Left hindlimb (tissue), 1 donor: Measurements from ENCODE around the gene CCDC138.
A peak's percentile ranks its signal among the peaks of the same experiment; 100 is the strongest.
"Not testable (repeated sequence)": the region's sequence is repeated elsewhere in the genome, so short reads cannot be mapped to it uniquely, and the experiment has no call there.

Experiments used
- DNase-seq: peaks from one replicate; pipeline ENCODE4 v3.0.0-alpha.2; 2018

CCDC138 gene, protein sequence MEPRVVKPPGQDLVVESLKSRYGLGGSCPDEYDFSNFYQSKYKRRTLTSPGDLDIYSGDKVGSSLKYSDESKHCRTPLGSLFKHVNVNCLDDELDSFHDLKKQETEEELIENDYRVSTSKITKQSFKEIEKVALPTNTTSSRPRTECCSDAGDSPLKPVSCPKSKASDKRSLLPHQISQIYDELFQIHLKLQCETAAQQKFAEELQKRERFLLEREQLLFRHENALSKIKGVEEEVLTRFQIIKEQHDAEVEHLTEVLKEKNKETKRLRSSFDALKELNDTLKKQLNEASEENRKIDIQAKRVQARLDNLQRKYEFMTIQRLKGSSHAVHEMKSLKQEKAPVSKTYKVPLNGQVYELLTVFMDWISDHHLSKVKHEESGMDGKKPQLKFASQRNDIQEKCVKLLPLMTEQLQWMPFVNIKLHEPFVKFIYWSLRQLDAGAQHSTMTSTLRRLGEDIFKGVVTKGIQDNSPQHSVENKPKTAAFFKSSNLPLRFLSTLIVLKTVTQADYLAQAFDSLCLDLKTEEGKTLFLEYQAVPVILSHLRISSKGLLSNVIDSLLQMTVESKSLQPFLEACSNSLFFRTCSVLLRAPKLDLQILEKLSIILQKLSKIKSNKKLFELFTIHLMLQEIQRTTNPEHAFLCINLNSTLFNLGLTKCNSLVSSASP

DNA sequence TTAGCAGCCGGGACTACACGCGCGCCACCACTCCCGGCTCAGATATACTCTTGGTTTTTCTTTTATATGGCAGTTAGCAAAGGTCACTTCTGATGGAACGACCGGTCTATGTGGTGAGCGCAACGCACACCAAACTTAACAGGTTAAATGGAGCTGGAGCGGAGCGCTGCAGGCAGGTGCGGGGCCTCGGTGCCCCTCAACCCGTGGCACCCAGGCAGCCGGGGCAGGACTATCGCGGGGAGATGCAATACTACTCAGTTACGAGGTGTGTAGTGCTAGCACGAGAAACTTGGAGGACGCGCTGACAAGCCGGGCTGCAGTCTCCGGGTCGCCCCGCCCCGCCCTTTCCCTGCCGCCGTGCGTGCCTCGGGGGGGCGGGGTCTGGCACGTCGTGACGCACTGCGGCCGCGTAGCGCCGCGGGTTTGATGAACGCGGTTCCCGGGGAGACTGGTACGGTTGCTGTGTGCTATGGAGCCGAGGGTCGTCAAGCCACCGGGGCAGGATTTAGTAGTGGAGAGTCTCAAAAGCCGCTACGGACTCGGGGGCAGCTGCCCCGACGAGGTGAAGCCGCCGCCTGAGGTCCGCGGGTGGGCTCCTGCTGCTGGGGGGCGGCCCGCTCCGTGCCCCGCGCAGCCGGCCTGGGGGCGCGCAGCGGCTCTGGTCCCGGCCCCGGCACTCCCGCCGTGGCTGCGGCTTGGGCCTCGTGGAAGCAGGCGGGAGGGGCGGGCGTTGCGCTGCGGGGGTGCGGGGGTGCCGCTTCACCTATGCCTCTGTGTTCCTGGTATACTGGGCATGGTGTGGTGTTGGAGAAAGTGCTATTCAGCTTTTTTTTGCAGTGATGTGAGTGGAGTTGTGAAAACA, at the start of gene CCDC138:
CCDC138 (plus strand) TSS at position 418 of the 862 bp plus-strand sequence; CDS start at position 470, 52 bp downstream.
- peak; percentile 91 for DNase-seq

DNA sequence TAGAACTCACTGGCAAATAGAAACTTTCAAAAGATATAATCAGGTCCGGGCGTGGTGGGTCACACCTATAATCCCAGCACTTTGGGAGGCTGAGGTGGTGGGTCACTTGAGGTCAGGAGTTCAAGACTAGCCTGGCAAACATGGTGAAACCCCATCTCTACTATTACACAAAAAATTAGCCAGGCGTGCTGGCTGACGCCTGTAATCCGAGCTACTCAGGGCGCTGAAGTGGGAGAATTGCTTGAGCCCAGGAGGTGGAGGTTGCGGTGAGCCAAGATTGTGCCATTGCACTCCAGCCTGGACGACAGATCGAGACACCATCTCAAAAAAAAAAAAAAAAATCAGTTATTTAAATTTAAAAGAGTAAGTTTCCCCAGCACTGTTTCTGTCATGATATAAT, 28.6 kb upstream of the CCDC138 start:
- DNase-seq: not testable (repeated sequence)

DNA sequence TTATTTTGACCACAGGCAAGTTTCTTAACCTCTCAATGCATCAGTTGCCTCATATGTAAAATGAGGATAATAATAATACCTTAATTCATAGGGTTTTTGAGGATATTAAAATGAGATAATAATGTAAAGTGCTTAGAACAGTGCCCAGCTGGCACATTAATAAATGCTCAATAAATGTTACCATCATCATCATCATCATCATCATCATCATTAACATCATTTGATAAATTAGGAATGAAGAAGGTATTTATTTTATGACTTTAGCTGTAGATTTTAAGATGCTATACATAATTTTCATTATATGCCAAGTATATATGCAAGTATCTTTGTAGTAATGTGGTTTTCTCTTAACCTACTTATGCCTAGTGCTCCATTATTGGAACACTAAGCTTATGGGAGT, 24.0 kb upstream of the CCDC138 start:
- not testable (repeated sequence) for DNase-seq

DNA sequence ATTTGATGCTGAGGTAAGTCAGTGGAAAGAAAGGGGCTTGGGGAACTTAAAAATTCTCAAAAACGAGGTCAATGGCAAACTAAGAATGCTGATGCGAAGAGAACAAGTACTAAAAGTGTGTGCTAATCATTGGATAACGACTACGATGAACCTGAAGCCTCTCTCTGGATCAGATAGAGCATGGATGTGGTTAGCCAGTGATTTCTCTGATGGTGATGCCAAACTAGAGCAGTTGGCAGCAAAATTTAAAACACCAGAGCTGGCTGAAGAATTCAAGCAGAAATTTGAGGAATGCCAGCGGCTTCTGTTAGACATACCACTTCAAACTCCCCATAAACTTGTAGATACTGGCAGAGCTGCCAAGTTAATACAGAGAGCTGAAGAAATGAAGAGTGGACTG, 19.9 kb upstream of the CCDC138 start:
- DNase-seq: not testable (repeated sequence)

DNA sequence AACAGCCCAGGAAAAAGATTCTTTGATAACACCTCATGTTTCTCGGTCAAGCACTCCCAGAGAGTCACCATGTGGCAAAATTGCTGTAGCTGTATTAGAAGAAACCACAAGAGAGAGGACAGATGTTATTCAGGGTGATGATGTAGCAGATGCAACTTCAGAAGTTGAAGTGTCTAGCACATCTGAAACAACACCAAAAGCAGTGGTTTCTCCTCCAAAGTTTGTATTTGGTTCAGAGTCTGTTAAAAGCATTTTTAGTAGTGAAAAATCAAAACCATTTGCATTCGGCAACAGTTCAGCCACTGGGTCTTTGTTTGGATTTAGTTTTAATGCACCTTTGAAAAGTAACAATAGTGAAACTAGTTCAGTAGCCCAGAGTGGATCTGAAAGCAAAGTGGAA, 18.7 kb upstream of the CCDC138 start:
- not testable (repeated sequence) for DNase-seq

DNA sequence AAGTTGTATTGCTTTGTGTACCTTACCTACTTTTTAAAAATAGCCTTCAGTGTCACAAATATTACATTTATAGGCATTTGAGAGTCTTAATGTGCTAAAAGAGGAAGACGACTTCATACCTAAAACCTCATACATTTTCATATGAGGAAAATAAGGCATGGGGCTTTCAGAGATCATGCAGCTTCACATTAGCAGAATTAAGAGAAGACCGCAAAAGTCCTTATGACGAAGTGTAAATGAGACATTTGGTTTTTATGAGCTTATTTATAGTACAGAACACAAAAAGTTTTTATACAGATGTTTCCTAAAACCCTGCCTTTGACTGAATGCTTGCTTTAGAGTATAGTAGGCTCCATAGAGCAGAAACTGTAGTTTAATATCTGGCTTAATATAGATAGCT, 10.1 kb upstream of the CCDC138 start:
- DNase-seq: no peak

DNA sequence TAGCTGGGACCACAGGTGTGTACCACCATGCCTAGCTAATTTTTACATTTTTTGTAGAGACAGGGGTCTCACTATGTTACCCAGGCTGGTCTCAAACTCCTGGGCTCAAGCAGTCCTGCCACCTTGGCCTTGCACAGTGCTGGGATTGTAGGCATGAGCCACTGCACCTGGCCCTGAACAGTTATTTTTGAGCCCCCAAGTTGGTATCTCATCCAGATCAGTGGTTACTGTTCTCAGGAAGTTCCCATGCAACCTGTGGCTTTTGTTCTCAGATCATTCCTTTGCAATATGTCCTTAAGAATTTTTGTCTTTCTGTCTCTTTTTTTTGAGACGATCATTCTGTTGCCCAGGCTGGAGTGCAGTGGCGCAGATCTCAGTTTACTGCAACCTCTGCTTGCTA, 7.7 kb upstream of the CCDC138 start:
- no peak for DNase-seq

DNA sequence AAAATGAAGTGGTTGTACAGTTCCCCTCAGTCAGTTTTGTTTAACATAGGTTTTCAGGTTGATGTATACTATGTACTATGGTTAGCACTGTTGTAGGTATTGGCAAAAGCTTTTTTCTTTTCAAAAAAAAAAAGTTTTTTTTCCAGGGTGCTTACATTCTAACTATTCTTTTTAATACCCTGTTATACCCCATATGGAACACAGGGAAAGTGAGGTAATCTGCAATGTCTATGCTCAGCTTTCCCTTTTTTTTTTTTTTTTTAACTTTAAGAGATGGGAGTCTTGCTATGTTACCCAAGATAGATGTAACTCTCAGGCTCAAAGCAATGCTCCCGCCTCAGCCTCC, 590 bp upstream of the CCDC138 start:
- no peak for DNase-seq

DNA sequence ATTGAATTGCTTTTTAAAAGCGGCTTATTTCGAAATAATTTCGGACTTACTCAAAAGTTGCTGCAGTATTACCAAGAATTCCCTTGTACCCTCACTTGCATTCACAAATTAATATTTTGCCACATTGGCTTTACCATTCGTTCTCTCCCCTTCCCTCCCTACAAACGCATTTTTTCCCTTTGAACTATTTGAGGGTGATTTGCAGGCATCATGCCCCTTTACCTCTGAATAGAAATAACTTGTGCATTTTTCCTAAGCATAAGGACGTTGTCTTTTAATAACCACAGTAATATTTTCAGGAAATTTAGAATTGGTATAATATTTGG, 608 bp downstream of the CCDC138 start:
- no peak for DNase-seq

DNA sequence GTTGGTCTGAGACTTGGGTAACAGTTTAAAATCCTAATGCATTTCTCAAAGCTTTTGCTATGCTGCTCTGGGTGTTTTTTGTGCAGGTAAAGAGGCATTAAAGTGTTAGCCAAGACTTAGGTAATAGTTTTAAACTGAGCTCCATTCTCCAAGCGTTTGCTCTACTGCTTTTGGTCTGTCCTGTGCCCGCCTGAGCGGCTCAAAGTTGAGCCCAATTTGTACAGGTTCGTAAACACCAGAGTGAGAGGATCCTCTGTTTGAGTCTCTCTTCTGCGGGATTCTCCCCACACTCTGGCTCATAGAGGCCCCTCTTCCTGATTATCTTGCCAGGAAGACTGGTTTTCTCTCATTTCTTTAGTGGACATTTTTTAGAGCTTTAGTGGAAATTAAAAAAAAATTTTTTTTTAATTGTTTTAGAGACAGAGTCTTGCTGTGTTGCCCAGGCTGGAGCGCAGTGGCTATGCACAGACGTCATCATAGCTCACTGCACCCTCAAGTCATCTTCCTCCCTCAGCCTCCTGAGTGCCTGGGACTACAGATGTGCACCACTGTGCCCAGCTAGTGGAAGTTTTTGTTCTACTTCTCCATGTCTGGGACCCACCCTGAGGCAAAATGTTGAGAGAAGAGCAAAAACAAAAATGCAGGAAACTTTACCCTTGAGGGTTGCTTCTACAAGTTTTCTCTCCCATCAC, 16.6 kb downstream of the CCDC138 start:
- DNase-seq: no peak

DNA sequence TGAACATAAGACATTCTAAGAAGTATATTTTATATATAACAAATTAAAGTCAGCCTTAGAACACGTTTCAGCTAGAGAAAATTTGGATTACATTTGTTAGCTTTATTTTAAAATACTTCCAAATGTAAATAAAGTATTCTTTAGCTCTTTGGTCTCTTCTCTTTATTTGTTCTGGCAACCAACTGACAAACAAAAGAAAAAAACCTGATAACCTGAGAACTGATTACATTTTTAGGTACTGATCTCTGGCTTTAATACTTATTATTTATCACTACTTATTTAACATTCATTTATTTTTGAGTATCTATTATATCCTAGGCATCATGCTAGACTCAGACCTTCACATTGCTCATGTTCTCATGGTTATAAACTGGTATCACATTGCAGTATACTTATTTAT, 18.5 kb downstream of the CCDC138 start:
- DNase-seq: no peak

DNA sequence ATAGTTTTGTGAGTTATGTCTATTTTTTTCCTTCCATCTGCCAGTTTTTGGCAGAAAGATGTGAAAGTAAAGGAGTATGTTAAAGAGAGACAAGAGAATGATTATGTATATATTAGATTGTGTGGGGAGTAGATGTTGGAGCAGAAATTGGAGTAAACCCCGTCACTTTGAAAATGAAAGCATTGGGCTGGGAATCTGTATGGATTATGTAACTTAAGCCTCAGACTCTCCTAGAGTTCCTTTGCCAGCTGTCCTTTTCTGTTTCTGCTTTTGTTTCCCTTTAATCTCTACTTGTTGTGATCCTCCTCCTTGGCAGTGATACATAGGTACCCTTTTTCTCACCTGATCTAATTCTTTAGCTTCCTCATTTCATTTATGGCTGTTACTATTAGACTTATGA, 19.2 kb downstream of the CCDC138 start:
- DNase-seq: no peak

DNA sequence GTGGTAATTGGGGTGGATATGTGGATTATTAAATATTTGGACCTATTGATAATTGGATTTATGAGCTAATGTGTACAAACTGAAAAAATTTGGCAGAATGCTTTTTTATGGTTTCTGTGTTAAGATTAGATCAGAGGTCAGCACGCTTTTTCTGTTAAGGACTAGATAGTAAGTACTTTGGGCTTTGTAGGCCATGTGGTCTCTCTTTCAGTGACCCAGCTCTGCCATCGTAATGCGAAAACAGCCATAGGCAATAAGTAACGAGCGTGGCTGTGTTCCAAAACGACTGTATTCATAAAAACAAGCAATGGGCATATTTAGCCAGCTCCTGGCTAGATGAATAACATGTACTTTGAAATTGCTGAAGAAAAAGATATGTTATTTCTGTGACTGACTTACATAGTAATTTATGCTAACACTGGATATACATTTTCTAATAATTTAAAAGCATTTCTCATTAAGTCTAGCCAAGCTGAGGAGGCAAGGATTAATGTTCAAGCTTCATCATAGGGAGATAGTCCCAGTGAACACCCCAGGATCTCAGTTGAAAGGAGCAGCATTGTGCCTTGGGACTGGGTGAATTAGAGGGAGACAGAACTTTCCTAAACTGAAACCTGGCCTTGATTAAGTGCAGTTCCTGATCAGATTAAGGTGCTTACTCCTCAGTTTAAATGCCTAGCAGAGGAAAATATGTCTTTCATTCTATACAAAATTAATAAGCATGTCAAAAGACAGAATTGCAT, 20.0 kb downstream of the CCDC138 start:
- no peak for DNase-seq

DNA sequence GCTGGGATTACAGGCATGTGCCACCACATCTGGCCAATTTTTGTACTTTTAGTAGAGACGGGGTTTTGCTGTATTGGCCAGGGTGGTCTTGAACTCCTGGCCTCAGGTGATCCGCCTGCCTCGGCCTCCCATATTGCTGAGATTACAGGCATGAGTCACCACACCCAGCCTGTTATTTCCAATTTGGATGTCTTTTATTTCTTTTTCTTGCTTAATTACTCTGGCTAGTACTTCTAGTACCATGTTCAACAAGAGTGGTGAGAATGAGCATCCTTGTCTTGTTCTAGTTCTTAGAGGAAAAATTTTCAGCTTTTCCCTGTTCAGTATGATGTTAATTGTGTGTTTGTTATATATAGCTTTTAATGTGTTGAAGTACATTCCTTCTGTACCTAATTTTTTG, 23.4 kb downstream of the CCDC138 start:
- DNase-seq: no peak

DNA sequence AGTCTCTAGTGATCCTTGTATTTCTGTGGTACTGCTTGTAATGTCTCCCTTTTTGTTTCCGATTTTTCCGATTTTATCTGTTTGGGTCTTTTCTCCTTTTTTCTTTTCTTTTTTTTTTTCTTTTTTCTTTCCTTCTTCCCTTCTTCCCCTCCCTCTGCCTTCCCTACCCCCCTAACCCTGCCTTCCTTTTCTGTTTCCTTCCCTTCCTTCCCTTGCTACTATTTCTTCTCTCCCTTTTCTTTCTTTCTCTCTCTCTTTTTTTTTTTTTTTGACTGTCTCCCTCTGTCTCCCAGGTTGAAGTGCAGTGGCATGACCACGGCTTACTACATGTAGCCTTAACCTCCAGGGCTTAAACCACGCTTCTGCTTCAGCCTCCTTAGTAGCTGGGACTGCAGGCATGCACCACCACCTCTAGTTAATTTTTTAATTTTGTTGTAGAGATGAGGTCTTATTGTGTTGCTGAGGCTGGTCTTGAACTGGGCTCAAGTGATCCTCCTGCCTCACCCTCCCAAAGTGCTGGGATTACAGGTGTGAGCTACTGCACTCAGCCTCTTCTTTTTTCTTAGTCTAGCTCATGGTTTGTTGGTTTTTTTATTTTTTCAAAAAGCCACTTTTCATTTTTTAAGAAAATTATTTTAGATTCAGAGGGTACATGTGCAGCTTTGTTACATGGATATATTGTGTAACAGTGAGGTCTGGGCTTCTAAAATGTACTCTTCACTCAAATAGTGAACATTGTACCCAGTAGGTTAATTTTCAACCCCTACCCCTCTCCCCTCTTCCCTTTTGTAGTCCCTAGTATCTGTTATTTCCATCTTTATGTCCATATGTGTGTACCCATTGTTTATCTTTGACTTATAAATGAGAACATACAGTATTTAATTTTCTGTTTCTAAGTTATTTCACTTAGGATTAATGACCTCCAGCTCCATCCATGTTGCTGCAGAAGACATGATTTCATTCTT, 24.7 kb downstream of the CCDC138 start:
- no peak for DNase-seq

DNA sequence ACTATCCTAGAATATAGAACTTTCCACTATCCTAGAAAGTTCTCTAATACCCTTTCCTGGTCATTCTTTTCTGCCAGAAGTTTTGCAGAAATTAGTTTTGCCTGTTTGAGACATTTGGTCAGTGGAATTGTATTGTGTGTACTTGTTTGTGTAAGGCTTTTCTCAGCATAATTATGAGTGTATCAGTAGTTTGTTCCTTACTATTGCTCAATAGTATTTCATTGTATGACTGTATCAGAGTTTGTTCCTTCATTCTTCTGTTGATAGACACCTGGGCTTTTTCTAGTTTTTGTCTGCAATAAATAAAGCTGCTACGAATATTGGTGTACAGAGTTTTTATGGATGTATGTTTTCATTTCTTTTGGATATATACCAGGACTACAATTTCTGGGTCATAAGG, 27.2 kb downstream of the CCDC138 start:
- no peak for DNase-seq

DNA sequence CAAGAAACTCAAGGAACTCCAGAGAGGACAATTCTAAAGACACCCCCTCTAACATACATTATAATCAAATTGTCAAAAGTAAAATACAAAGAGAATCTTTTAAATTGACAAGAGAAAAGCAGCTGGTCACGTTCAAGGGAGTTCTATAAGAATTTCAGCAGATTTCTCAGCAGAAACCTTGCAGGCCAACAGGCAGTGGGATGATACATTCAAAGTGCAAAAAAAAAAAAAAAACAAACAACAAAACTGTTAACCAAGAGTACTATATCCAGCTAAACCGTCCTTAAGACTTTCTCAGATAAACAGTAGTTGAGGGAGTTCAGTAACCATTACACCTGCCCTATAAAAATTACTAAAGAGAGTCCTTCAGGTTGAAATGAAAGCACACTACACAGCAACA, 33.9 kb downstream of the CCDC138 start:
- no peak for DNase-seq

DNA sequence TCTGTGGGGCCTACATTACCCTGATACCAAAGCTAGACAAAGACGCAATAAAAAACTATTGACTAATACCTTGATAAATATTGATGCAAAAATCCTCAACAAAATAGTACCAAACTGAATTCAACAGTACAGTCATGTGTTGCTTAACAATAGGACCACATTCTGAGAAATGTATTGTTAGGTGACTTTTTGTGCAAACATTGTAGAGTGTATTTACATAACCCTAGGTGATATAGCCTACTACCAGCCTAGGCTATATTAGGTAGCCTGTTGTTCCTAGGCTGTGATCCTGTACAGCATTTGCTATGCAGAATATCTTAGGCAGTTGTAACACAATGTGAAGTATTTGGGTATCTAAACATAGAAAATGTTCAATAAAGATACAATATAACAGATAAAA, 36.7 kb downstream of the CCDC138 start:
- DNase-seq: no peak

DNA sequence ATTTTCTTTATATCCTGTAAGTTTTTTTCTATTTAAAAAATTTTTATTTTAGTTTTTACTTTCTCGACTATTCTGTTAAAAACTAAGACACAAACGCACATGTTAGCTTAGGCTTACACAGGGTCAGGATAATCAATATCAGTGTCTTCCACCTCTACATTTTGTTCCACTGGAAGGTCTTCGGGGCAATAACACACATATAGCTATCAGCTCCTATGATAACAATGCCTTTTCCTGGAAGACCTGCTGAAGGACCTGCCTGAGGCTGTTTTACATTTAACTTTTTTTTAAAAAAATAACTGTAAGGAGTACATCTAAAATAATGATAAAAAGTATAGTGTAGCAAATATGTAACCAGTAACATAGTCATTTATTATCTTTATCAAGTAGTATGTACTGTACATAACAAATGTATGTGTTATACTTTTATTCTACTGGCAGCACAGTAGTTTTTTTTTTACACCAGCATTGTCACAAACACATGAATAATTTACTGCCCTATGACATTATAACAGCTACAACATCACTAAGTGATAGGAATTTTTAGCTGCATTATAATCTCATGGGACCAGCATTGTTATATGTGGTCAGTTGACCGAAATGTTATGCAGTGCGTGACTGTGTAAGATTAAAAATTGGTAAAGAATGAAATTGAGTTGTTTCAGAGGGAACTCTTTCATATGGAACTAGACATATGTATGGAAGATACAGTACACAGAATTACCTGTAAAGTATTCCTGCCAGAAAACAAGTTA, 37.9 kb downstream of the CCDC138 start:
- no peak for DNase-seq

DNA sequence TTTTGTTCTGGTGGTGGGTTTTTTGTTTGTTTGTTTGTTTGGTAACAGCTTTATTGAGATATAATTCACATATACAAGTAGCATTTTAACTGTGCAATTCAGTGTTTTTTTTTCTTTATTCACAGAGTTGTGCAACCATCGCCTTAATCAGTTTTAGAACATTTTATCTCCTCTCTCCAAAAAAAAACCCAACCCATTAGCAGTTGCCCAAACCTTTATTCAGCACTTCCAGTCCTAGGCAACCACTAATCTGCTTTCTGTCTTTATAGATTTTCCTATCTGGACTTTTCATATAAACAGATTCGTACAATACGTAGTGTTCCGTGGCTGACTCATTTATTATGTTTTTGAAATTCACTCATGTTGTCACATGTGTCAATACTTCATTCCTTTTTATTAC, 38.7 kb downstream of the CCDC138 start:
- DNase-seq: no peak
